Psoas muscle (tissue), 8 donors: ENCODE measurements around the gene PON2. TPM values are rescaled to one million over a fixed set of nuclear protein-coding genes. Genes with fewer than 3 reads are reported as not detected.

Experiments used
- ATAC-seq, 4 donors: fragments of 200-7000 bp; cut with Tn5 transposase; one replicate each; pipeline ENCODE4 v1.9.1; 2020; ENCODE audit warnings: moderate library complexity in 3 of 4, mild to moderate bottlenecking in 2 of 4
- DNase-seq, 2 donors: peaks; one replicate each; pipeline ENCODE4 v3.0.0-alpha.2; 2020
- H3K27ac ChIP-seq: fragments of 200-600 bp; one replicate; pipeline ENCODE4 v1.8.0; 2022
- H3K27me3 ChIP-seq, 3 donors: fragments of 200-600 bp in 1 of 3; one replicate each; pipeline versions ENCODE4 v1.6.1 to v1.8.0; 2013 to 2022; ENCODE audit warnings: low read length in 2 of 3, mild to moderate bottlenecking in 2 of 3, moderate library complexity in 1 of 3; ENCODE audit not compliant: insufficient read depth in 3 of 3
- H3K36me3 ChIP-seq, 2 donors: fragments of 200-600 bp in 1 of 2; one replicate each; pipeline versions ENCODE4 v1.6.1 to v1.8.0; 2013 to 2022; ENCODE audit warnings: low read depth in 1 of 2, mild to moderate bottlenecking in 1 of 2, moderate library complexity in 1 of 2; ENCODE audit not compliant: insufficient read depth in 1 of 2
- H3K4me1 ChIP-seq: fragments of 200-600 bp; one replicate; pipeline ENCODE4 v1.8.0; 2022
- H3K4me3 ChIP-seq: fragments of 200-600 bp; one replicate; pipeline ENCODE4 v1.8.0; 2022; ENCODE audit warnings: mild to moderate bottlenecking
- H3K9me3 ChIP-seq: fragments of 200-600 bp; one replicate; pipeline ENCODE4 v1.8.0; 2022
- CTCF ChIP-seq: fragments of 200-600 bp; IDR thresholded peaks from one replicate; pipeline ENCODE4 v1.8.0; 2022; ENCODE audit warnings: antibody characterized with exemption
- WGBS, 3 donors: extraction: QIAGEN DNeasy Blood & Tissue Kit; methylation state at CpG; one replicate each; pipeline versions ENCODE4 v1.1.6 to v1.1.7; 2013; 5-methylcytosine and 5-hydroxymethylcytosine counted together
- intact Hi-C, 2 donors: fragments of 100-400 bp; cut with DNase I; formaldehyde crosslinking; loops; one replicate each; pipeline versions ENCODE4 v1.11.0 to v1.14.2; 2022
- polyA plus RNA-seq, 3 donors: library from polyadenylated mRNA; stranded (reverse); fragments of 200-250 nt; gene quantifications; one replicate each; pipeline ENCODE4 v1.2.3, GENCODE V29; 2013
- total RNA-seq, 4 donors: library from RNA; stranded (reverse); fragmentation: NEBNext Ultra II Directional in 2 of 4; extraction: Animal tissue kit (Norgen Biotek cat#: 25700) in 2 of 4; gene quantifications; one replicate each; pipeline versions ENCODE4 v1.2.1 to v1.2.4, GENCODE V29; 2021 to 2023
- donor health status: healthy with polysubstance abuse.
- donor health status: DM: no; HTN: no; CAD: no; lungs with moderate emphysema.
- donor health status: Bipolar disorder and iron deficiency.
- donor health status: healthy.
- donor health status: DM: yes; HTN: yes; CAD: no.
- donor health status: DM: no; HTN: no; CAD: no.
- donor health status: DM: no; HTN: no; CAD: no.
- donor health status: DM: yes; HTN: yes; CAD: no.

PON2 gene
- total and polyA plus RNA-seq, 7 donors: 10.8 to 25.2 (median 14.5) TPM

GRCh38 chr7:95446618-95447017 is 11.8 kb upstream of the PON2 start:
- Histone ChIP-seq H3K4me3 (no peak overlapping the region), H3K27ac (no peak overlapping the region), H3K27me3 (no peaks in the 10 kb centered on the region), H3K9me3 (no peaks in the 10 kb centered on the region), H3K36me3 (no peaks in the 10 kb centered on the region), H3K4me1 (no peaks in the 10 kb centered on the region)
- intact Hi-C loops: no loop called here
- no peak for ATAC-seq
- no peak for TF ChIP-seq CTCF
- 97 to 100% (median 97%) methylated on average over 3 of the region's 3 CpGs for WGBS, 3 donors
- no peak for DNase-seq

GRCh38 chr7:95444796-95445195 is 10.0 kb upstream of the PON2 start:
- Histone ChIP-seq H3K27ac (no peak overlapping the region), H3K36me3 (no peaks in the 10 kb centered on the region), H3K9me3 (no peaks in the 10 kb centered on the region), H3K4me3 (no peak overlapping the region), H3K4me1 (no peaks in the 10 kb centered on the region), H3K27me3 (no peaks in the 10 kb centered on the region)
- intact Hi-C loops: no loop called here
- ATAC-seq: no peak
- TF ChIP-seq CTCF: no peak
- WGBS, 3 donors: 58 to 76% (median 59%) methylated on average over 2 of the region's 2 CpGs
- DNase-seq: no peak

GRCh38 chr7:95441042-95441823 is 6.4 kb upstream of the PON2 start:
- DNase-seq: no peak
- ATAC-seq: no peak
- Histone ChIP-seq H3K36me3 (no peaks in the 10 kb centered on the region), H3K27ac (no peak overlapping the region), H3K4me3 (no peak overlapping the region), H3K9me3 (no peaks in the 10 kb centered on the region), H3K4me1 (no peaks in the 10 kb centered on the region), H3K27me3 (no peaks in the 10 kb centered on the region)
- WGBS, 3 donors: 77 to 81% (median 80%) methylated on average over 7 of the region's 7 CpGs
- TF ChIP-seq CTCF: no peak
- intact Hi-C loops: no loop called here

- DNase-seq (no peak), ATAC-seq (no peak)
- TF ChIP-seq CTCF: no peak
- intact Hi-C loops: no loop called here
- no peak overlapping the region for H3K4me3 ChIP-seq
- H3K27me3 ChIP-seq: no peaks in the 10 kb centered on the region
- WGBS, 3 donors: 88 to 98% (median 96%) methylated on average over 3 of the region's 3 CpGs
- no peaks in the 10 kb centered on the region for H3K36me3 ChIP-seq
- H3K4me1 ChIP-seq: no peaks in the 10 kb centered on the region
- H3K9me3 ChIP-seq: no peaks in the 10 kb centered on the region
- no peak overlapping the region for H3K27ac ChIP-seq
Measured at GRCh38 chr7:95440394-95441038, 5.7 kb upstream of the PON2 start.
